Stimulated activated CD4-positive, alpha-beta T cell treated with anti-CD3 and anti-CD28 coated beads, Interleukin-12 subunit alpha, Interleukin-12 subunit beta, amount 100 ng/mL, for 24 hours (primary cell): ENCODE results near the gene ATP2A2.
A peak's percentile ranks its signal among the peaks of the same experiment; 100 is the strongest.
"Not testable (repeated sequence)": the region's sequence is repeated elsewhere in the genome, so short reads cannot be mapped to it uniquely, and the experiment has no call there.

ENCODE experiments used
- DNase-seq, 2 experiments: peaks; one replicate each; pipeline ENCODE4 v3.0.0-alpha.2; 2020; ENCODE audit warnings: low read depth in 2 of 2

ATP2A2 gene

GRCh38 chr12:110343114-110343513 is 62.1 kb downstream of the ATP2A2 start:
- DNase-seq = no peak

DNA sequence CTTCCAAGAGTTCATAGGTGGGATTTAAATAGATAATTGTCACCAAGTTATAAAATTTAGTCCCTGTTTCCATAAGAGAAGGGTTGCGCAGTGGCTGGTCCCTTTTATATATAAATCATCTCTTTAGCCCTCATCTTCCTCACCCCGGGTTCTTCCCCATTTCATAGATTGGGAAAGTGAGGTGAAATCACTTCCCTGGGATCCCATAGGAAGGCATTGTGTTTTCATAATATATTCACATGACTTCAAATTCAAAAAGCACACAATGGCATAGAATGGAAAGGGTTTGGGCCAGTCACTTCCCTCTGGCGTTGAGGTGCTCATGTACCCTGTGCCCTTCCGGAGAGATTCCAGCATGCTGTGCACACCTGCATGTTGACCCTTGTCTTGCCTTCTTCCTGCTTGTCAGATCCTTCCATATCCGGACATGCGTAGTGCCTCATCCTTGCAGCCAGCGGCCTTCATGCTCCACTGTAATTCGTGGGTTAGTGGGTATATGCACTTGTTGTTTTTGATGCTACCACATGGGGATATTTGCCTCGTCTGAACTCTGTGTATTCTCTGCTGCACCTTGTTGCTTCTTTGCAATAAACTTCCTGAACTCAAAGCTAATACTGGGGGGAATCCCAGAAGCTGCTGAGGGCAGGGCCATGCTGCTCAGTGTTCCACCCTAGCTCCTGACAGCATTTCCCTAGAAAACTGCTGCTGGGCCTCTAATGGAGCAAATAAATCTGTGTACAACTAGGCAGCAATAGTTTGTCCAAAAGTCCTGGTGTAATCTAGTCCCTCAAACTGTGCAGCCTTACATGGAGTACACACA is 62.9 kb downstream of the ATP2A2 start:
- no peak for DNase-seq

DNA sequence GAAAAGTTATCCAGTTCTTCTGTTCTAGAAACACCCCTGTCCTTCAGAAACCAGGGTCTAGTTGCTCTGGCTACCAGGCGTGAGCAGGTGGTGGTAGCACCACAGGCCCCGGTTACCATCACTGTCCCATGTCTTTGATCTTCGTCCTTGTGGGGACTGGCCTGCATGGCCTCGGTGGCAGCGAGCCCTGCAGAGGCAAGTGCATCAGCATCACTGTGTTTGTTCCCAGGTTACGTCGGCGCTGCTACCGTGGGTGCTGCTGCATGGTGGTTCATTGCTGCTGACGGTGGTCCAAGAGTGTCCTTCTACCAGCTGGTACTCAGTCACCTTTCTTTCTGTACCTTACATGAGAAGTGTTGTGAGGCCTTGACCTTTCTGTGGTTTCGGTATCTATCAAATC is 63.6 kb downstream of the ATP2A2 start:
- DNase-seq = no peak

DNA sequence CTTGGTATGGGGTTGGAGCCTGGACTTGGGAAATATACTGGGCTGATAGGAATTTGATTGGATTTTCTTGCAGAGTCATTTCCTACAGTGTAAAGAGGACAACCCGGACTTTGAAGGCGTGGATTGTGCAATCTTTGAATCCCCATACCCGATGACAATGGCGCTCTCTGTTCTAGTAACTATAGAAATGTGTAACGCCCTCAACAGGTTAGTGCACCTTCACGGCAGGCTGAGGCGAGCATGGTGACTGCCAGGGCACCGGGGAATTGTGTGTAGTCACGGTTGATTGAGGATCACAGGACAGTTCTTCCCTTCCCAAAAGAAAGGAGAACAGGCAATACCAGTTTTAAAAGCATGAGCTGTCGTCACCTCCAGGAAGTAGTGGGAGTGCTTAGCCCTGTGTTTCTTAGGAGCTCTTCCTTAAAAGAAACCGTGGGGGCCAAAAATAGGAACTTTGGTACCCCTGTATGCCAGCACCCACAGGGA is 64.2 kb downstream of the ATP2A2 start:
- no peak for DNase-seq

- no peak for DNase-seq
These were observed 64.9 kb downstream of the ATP2A2 start for GRCh38 chr12:110345963-110346362.

- DNase-seq = no peak
These were observed 66.7 kb downstream of the ATP2A2 start for GRCh38 chr12:110347767-110348166.

DNA sequence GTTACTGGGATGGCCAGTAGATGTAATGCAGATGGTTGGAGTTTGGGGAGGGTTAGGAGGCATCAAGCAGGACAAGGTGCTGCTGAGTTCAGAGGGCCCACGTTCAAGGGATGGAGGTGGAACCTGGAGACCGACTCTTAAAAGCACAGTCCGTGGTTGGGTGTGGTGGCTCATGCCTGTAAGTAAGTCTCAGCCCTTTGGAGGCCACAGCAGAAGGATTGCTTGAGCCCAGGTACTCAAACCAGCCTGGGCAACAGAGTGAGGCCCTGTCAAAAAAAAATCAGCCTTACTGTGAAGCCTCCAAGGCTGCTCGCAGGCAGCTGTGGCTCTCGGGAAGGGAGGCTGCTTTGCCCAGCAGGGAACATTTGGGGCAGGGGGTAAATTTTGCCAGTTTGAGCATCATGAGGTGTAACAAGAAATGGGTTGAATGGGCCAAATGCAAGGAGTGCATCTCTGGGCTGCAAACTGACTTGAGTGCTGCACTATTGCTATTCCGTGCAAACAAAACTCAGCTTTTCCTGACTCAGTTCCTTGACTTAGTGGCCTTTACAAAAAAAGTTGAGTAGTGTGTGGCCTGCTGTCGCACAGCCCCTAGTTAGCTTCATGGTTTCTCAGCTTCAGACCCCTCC is 67.5 kb downstream of the ATP2A2 start:
- no peak for DNase-seq

DNA sequence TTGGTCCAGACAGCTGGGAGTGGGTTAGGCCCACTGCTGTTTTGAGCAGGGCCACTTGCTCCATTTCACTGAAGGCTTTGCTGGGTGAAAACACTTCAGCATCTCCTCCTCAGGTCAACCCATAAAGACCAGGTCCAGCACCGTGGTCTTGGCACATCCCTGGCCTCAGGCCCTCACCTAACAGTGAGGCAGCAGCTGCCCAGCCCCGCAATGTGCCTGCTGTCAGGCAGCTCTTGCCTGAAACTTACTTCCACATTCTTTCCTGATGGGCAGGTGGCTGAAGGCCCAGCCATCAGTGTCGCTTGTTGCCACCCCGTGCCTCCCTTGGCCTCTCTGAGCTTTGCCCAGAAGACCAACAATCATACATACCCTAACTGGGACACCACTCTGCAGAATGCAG is 68.0 kb downstream of the ATP2A2 start:
- no peak for DNase-seq

DNA sequence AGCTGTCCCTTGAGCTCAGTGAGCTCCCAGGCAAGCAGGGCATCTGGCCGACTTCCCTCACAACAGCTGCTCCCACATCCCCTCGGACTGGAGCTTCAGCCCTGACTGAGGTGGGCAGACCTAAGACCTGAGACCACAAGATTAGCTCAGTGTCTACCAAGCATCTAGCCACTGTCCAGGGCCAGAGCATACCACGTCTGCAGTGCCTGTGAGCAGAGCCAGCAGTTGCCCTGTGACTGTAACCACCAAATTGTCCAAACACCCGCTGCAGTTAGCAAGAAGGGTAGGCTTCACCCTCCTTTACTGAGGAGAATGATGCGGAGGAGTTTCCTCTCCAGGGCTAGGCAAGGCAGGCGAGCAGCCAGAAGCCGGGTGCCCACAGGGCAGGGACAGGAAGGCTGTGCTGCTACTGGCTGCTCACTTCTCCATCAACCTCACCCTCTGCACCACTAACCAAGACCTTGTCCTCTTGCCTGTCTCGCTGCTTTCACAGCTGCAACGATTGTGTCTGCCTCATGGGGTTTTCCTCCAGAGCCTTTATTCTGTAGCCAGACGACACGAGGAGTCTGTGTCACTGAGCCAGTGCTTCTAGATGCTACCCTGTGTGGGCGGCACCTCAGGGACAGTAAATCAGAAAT is 68.6 kb downstream of the ATP2A2 start:
- peak; percentile 15 to 17 for DNase-seq

GRCh38 chr12:110351119-110351518 is 70.1 kb downstream of the ATP2A2 start:
- no peak for DNase-seq

- no peak for DNase-seq
These were observed 71.4 kb downstream of the ATP2A2 start for GRCh38 chr12:110352401-110352800.

GRCh38 chr12:110353211-110353965 is 72.3 kb downstream of the ATP2A2 start:
- no peak for DNase-seq

GRCh38 chr12:110354172-110354780 is 73.2 kb downstream of the ATP2A2 start:
- no peak for DNase-seq

DNA sequence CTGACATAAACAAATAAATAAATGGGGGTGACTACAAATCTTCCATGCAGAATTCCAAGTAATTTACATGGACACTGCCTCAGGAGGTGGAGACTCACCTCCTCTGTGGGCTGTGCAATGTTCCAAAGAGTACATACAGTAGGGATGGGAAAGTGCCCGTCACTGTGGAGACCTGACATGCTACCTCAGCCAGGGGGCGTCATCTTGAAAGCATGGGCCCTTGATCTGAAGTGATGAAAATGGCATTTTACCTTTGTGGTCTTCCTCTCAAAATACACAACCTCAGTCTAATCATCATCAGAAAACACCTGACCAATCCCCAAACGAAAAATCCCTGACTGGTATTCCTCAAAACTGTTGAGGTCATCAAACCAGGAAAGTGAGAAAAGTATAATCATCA is 74.0 kb downstream of the ATP2A2 start:
- DNase-seq = no peak

DNA sequence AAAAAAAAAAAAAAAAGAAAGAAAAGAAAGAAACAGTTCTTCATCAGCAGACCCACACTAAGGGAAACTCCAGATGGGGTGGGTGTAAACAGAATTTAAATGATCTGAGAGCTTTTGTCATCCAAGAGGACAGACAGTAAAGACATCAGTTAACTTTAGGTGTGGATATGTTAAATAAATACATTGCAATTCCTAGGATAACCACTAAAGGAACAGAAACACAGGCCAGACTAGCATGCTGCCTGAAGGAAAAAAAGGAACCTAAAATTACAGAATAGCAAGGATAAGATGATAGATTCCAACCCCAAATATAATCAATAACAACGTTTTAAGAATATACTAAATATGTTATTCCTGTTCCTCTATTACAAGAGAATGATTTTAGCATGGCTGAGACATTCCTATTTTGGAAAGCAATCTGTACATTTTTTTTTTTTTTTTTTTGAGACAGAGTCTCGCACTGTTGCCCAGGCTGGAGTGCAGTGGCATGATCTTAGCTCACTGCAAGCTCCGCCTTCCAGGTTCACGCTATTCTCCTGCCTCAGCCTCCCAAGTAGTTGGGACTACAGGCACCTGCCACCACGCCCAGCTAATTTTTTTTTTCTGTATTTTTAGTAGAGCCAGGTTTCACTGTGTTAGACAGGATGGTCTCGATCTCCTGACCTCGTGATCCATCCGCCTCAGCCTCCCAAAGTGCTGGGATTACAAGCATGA is 77.5 kb downstream of the ATP2A2 start:
- not testable (repeated sequence) for DNase-seq

- no peak for DNase-seq
These were observed 80.2 kb downstream of the ATP2A2 start for GRCh38 chr12:110361216-110361615.

GRCh38 chr12:110365489-110366320 is 84.7 kb downstream of the ATP2A2 start:
- DNase-seq = no peak

DNA sequence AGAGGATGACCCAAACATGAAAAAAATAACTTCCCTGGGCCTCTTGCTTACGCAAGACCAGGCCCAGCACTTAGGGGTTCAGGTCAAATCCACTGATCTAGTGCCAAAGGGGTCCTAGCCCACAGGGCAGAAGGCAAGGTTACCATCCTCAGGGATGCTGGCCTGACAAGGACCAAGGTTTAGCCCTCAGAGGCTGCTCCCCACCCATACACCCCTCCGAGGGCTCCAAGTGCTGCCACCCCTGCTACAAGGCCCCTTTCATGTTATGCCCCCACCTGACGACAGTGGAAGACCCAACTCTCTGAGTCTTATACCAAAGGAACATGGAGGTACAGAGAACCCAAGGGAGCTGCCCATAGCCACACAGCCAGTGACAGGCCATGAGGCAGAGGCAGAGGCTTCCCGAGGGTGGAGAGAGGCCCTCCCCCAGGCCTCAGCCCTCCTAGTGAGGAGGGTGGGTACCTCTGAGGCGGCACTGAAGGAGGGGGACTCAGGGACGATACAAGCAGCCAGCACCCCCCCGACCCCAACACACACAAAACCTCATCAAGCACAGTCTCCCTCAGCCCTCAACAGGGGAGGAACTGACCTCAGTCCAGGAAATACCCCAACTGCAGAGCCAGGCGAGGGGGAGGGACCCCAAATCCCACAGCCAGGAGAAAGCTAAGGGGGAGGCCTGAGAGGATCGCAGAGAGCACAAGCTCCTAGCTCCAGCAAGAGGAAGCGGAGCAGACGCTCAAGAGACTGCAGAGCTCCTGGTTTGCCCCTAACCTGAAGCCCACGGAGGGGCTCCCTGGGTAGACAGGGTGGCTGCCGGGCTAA is 85.5 kb downstream of the ATP2A2 start:
- no peak for DNase-seq

- no peak for DNase-seq
These were observed 86.3 kb downstream of the ATP2A2 start for GRCh38 chr12:110367181-110367864.
